HG03025 (cell line): ENCODE data around the gene CCDC6.
A peak's percentile ranks its signal among the peaks of the same experiment; 100 is the strongest.

ENCODE experiments used
- ATAC-seq: cut with Tn5 transposase; IDR thresholded peaks from one replicate; pipeline ENCODE4 v1.9.1; 2021; ENCODE audit warnings: mild to moderate bottlenecking, moderate library complexity; ENCODE audit not compliant: unreplicated experiment, low FRiP score

CCDC6 gene

DNA sequence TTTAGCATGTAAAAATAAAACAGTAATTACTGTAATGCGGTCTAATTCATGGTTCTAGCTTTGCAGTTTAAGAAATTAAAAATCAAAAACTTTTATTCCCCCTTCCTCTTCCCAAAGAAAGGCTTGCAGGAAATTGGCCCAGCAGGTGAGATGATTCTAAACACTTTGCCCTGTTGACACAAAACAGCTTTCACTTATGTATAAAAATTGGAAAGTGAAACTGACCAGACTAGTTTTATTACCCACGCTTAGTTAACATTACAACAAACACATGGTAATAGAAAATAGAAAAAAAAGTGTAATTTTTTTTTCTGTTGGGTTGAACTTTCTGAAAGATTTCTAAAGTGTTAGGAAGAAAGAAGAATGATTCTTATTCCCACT lies 1.2 kb upstream of the CCDC6 start:
- ATAC-seq = no peak

DNA sequence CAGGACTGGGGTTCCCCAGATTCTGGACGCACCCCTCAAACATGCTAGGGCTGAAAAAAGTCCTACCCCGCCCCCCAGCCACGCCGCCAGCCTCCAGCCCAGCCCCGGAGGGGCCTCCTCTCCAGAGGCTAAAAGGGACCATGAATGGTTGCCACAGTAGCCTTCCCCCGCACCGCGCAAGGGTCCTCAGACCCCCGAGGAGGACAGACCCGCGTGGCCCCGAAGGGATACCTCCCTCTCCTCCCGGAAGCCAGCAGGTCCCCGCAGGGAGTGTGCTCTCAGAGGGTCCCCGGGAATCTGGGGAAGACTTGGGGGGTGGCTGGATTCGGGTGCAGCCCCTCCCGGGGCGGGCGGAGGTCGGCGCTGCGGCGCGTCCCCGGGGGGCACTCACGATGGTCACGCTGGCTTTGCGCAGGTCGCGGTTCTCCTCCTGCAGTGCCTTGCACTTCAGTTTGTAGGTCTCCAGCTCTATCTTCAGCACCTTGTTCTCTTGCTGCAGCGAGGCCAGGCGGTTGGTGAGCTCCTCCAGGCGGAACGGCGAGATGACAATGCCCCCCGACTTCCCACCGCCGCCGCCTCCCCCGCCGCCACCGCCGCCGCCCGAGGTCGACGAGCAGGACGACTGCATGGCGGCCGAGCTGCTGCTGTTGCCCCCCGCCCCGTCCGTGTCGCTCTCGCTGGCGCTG lies 482 bp downstream of the CCDC6 start:
- ATAC-seq = no peak

DNA sequence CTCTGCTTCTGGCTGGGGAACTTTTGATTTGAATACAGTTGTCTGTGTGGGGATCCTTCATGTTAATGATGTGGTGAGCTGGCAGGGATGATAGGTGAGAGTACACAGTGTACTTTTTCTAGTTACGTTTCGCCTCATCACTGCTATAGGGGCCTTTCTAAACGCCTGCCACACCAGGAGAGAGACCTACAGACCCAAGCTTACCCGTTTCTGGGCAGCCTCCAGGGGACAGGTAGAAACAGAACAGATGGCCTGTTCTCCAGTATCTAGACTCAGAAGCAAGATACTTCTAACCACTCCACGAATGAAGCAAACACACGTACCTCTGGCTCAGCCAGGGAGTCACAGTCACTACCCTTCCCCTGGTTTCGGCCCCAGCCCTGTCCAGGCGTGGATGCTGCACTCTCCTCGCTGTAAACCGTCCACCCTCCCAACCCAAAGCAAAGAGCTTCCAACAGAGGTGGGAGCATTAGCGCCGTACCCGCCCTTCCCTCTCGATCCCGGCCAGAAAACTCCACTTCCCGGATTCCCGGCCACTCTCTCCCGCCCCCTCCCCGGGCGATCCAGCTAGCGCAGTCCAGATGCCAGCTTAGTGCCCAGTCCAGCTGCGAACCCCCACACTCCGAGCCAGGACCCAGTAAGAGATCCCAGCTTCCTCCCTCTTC lies 1.2 kb downstream of the CCDC6 start:
- ATAC-seq = peak; percentile 41

- no peak for ATAC-seq
These were observed 1.8 kb downstream of the CCDC6 start for GRCh38 chr10:59904426-59905065.

DNA sequence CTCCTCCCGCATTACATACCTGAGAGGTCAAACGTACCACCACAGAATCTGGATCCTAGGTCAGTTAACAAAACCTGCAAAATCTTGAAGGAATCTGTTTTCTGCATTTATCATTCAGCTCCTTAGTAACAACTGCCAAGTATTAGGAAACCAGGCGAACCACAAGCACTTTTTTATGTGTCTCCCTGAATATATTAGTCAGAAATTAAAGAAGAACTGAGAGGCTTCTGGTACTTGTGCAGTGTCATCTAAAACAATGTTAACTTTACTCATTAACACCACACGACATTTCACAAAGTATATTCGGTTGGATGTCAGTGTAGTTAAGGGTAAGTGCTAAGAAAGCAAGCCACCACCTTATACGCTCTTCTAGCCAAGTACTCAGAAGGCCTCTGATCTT lies 2.5 kb downstream of the CCDC6 start:
- no peak for ATAC-seq

GRCh38 chr10:59902016-59902415 lies 4.3 kb downstream of the CCDC6 start:
- ATAC-seq = no peak

- ATAC-seq = no peak
These were observed 4.9 kb downstream of the CCDC6 start for GRCh38 chr10:59901470-59901869.

DNA sequence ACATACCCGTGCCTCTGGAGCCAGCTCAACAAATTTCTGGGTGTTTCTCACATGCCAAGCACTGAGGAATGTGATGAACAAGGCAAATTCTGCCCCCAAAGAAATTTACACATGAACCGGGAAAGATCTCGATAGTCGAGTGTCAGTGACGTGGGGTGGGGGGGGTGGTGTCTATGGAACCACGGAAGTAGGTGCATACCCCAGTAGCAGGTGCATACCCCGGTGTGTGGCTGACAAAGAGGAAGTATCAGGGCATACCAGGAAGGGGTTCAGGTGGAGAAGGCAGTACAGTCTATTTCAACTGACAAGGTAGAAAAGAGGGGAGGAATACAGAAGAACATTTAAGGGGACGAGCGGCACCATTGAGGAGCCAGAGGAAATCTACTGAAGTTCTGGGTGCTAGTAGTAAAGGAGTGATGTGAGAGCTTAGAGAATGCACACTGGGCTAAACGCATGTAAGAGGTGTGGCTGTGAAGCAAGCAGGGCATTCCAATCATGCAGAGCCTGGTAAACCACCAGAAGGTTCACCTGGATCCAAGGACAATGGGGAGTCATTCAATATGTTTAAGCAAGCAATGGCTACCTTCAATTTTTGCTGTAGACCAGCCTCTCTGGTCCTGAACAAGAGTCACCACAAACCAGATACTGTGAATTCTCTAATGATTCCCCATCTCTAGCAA lies 6.2 kb downstream of the CCDC6 start:
- ATAC-seq = no peak

DNA sequence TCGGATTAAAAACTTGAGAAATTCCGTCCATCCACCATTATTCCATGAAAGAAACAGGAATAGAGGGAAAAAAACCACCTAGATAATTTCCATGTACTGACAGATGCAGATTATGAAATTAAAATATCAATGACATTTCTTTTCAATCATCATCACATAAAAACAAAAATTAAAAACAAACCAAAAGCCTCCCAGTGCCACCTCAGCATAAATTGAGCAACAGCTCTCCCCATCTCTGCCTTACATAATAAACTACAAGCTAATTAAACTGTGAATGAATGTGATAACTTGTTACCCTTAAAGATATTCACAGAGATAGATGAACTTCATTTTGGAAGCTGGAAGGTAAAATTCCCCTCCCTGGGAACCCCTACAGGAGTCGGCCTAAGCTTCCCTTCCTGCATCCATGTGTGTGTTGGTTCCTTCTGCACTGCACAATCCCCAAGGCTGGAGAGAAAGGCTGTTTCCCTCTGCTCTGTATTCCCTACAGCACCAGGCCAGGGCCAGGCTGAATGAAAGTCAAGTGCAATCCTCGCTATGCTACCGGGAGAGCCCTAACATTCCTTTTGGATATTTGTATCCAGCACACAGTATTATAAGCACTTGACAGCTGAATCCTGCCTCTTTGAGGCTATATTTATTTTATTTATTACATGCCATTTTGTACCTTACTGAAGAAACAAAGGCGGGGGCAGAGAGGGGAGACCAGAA lies 8.1 kb downstream of the CCDC6 start:
- ATAC-seq = no peak

DNA sequence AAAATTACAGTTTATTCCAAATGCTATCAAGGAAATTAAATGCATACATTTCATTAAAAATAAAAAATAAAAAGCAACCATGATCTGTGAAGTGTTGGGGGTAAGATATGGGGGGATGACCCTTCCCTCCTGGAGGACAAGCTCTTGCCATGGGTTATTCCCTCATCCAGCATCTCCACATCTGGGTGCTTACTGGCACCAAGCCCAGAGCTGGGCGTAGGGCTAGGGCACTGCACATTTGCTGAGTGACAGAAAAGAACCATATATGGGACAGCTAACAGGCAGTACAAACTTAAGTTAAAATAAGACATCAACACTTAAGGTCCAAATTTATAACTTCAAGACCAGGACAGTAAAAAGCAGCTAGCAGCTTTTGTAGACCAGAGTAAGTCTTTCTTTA lies 10.2 kb downstream of the CCDC6 start:
- ATAC-seq = no peak

DNA sequence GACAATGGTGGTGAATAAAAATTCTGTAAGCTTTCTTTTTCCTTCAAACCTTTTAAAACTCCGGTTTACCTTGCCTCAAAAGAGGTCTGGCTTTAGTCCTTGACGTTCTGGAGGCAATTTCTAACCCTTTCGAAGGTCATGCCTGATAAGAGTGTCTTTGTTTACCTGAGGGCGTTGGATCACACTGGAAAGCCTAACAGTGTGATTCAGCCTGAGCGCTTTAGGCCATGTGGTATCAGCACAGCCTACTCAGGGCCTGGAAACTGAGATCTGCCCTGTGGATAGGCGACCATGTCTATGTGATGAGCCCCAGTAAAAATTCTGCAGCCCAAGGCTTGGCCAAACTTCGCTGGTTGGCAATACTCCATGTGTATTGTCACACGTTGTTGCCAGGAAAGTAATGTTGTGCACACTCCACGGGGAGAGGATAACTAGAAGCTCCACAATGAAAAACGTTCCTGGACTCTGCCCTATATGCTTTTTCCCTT lies 10.7 kb downstream of the CCDC6 start:
- ATAC-seq = no peak

DNA sequence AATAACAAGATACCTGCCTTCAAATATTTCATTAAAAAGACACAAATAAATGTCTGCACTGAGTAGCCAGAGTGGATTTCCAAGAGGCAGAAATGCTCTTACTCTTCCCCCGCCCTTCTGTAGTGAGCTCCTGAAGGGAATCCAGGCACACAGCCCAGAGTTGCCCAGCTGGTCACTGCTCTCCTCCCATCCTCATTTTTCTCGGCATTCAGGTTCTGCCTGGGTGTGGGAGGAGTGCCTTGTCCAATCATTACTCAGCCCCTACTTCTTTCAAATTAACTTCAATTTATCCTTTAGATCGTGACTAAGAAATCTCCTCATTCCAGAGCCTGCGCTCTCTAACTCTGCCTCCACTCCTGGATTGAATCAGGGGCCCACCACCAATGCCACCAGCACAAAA lies 12.2 kb downstream of the CCDC6 start:
- no peak for ATAC-seq

DNA sequence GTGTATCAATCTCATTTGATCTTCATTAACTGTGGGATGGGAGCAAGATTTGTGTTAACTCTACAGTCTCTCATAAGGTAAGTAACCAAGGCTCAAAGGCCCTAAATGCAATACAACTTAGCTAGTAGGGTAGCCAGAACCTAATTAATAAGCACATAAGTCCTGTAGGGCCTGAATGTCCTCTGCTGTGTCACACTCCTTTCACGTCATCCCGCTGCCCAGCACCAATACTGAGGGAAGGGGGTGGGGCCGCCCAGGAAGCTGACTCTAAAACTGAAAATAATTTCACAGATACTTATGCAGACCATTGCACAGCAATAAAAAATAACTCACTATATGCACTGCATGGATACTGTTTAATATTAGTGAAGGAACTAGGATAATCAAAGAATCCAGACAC lies 13.7 kb downstream of the CCDC6 start:
- no peak for ATAC-seq

DNA sequence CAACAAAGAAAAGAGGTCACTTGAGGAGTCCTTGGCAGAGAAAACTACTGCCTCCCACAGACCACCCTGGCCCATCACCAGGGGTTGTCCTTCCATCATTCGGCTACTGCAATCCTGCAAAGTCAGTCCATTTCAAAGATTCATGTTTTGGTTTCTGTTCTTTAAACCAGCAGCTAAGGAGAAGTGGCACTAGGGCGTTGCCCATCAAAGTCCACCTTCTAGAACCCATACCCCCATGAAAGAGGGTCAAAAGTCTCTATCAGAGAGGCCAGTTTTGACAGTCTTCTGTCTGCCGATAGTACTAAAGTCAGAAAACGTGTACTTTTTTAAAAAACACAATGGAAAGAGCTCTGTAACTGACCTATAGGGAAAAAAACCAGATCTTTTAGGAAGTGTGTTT lies 14.4 kb downstream of the CCDC6 start:
- ATAC-seq = no peak

DNA sequence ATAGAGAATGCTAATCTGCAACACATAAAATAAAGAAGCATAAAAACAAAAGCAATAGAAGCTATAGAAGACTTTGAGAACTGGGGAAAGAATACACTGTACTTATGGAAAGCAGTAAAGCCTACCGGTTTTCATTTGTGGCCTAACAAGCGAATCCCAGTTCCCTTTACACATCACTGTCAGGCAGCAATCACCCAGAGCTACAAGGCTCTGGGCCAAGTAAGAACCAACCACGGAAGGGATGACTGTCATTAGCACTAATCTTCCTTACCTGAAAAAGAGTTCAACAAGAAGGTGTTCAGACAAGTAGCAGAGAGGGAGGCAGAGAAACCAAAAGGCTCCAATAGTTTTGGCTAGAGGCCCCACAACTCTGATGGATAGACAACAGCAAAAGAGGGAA lies 15.0 kb downstream of the CCDC6 start:
- ATAC-seq = peak; percentile 60

- no peak for ATAC-seq
These were observed 17.4 kb downstream of the CCDC6 start for GRCh38 chr10:59888781-59889435.

GRCh38 chr10:59887972-59888640 lies 18.2 kb downstream of the CCDC6 start:
- no peak for ATAC-seq

DNA sequence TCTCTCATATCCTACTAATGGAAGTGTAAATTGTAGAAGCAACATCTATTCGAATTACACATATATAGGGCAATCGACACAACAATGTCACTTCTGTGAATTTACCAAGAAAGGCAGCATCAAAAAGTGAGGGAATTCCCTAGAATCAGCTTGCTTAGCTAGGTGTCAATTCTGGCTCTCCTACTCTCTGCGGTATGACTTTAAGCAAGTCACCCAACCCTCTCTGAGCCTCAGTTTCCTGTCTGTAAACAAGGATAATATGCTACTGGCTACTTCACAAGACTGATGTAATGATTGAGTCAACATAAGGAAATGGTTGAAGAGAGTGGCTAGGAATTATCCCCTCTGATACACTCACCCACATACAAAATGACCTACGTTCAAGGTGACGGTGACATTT lies 19.4 kb downstream of the CCDC6 start:
- ATAC-seq = no peak

GRCh38 chr10:59885430-59886134 lies 20.8 kb downstream of the CCDC6 start:
- peak; percentile 97 for ATAC-seq
